PFSK-1 (cell line): ENCODE data around the gene PAPLN.

Experiments
- FOXP2 ChIP-seq: optimal IDR thresholded peaks from 2 replicates; pipeline ENCODE3; 2011; ENCODE audit warnings: borderline replicate concordance, control low read depth, inconsistent platforms; ENCODE audit not compliant: insufficient read depth; ENCODE audit errors: extremely low read length, extremely low read depth
- POLR2AphosphoS5 ChIP-seq: IDR thresholded peaks from 2 replicates; pipeline ENCODE4 v1.6.1; 2012; ENCODE audit warnings: low read depth, mild to moderate bottlenecking, control low read depth, low read length, moderate library complexity
- SIN3A ChIP-seq: IDR thresholded peaks from 2 replicates; pipeline ENCODE4 v1.6.1; 2012; ENCODE audit warnings: mild to moderate bottlenecking, low read length, moderate library complexity, borderline replicate concordance; ENCODE audit not compliant: insufficient read depth
- TAF1 ChIP-seq: IDR thresholded peaks from 2 replicates; pipeline ENCODE4 v1.6.1; 2012; ENCODE audit warnings: low read length, control low read depth, borderline replicate concordance; ENCODE audit not compliant: insufficient read depth
- TF ChIP-seq, protein P1 (sequence below), 2 experiments: IDR thresholded peaks; 2 replicates each; pipeline versions ENCODE4 v1.6.1 to v1.8.0; 2011 to 2012; ENCODE audit warnings: low read depth in 2 of 2, low read length in 2 of 2, control low read depth in 1 of 2, inconsistent platforms in 1 of 2, mild to moderate bottlenecking in 1 of 2, moderate library complexity in 1 of 2; ENCODE audit not compliant: insufficient read depth in 1 of 2

The PAPLN gene

DNA sequence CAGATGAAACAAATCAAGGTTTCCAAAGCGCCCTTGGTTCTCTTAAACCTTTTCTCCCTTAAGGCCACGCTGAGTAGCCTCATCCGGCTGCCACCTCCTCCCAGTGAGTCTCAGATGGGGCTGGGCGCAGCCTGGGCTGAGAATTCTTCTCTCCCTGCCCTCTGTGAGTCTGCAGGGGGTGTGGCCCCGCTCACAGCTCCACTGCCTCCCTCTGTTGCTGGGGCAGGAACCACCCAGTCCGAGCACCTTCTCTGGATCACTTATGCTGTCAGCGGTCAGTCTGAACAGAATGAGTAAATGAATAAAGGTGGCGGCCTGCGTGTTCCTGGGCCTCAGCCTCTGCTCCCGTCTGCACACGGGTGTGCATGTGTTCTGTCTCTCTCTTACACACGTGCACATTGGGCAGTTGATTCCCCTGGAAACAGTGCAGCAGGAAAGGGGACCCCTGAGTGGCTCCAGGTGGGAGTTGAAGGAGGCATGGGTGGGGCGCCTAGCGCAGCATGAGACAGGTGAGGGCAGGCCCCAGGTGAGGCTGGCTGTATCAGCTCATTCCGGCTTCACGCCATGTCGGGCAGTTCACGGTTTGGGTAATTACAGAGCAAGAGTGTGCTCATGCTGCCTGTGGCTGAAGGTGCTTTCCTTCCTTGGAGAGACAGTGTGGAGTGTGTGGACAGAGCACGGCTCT lies 4.3 kb downstream of the PAPLN start:
- no peak for TF ChIP-seq FOXP2
- TF ChIP-seq SIN3A: no peak
- TF ChIP-seq POLR2AphosphoS5: no peak
- TF ChIP-seq, protein P1, sequence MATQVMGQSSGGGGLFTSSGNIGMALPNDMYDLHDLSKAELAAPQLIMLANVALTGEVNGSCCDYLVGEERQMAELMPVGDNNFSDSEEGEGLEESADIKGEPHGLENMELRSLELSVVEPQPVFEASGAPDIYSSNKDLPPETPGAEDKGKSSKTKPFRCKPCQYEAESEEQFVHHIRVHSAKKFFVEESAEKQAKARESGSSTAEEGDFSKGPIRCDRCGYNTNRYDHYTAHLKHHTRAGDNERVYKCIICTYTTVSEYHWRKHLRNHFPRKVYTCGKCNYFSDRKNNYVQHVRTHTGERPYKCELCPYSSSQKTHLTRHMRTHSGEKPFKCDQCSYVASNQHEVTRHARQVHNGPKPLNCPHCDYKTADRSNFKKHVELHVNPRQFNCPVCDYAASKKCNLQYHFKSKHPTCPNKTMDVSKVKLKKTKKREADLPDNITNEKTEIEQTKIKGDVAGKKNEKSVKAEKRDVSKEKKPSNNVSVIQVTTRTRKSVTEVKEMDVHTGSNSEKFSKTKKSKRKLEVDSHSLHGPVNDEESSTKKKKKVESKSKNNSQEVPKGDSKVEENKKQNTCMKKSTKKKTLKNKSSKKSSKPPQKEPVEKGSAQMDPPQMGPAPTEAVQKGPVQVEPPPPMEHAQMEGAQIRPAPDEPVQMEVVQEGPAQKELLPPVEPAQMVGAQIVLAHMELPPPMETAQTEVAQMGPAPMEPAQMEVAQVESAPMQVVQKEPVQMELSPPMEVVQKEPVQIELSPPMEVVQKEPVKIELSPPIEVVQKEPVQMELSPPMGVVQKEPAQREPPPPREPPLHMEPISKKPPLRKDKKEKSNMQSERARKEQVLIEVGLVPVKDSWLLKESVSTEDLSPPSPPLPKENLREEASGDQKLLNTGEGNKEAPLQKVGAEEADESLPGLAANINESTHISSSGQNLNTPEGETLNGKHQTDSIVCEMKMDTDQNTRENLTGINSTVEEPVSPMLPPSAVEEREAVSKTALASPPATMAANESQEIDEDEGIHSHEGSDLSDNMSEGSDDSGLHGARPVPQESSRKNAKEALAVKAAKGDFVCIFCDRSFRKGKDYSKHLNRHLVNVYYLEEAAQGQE (IDR thresholded peaks at IDR 0.05; ENCODE audit: insufficient read depth in 1 of 2, low read depth in 2 of 2, low read length in 2 of 2): no peak
- TF ChIP-seq TAF1: no peak

DNA sequence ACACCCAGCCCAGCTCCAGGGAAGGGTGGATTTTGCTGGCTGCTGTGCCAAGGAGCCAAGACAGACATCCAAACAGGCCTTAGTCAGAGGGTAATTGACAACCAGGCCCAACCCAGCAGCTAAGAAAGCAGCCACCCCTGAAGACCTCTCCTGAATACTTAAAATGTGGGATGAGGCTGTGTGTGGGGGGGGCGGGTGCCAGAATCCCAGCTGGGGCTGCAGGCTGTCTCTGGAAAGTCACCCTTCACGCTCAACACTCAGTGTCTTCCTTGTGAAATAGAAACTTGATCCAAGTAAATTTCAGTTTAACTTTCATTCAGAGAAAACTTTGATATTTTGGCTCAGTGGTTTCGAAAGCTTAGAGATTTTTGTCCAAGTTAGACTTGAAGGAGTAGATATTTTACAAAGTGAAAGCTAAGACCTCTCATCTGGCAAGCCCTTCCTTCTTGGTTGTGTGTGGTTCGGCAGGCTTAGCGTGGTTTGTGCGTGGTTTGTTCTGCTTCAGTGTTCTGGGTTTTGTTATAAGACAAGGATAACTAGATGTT lies 5.1 kb downstream of the PAPLN start:
- TF ChIP-seq FOXP2 (no peak), POLR2AphosphoS5 (no peak), SIN3A (no peak), TAF1 (no peak)
- TF ChIP-seq, protein P1 (IDR thresholded peaks at IDR 0.05; ENCODE audit: insufficient read depth in 1 of 2, low read depth in 2 of 2, low read length in 2 of 2): no peak

DNA sequence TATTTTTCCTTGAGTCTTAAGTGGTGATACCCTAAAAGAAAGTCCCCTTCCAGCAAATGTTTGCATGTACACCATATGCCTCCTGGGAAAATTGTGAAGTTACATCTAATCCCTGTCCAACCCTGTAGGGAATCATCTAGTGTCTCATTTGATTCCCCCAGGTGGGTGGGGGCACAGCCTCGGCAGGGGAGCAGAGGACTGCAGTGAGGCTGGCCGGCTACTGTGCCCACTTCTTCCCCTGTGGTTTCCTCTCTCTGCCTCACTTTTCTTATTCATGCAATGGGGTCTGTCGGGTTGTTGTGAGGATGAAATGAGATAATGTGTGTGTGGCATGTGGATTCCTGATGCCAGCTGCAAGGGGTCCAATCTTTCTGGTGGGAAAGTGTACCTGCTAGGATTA lies 6.0 kb downstream of the PAPLN start:
- TF ChIP-seq TAF1 (no peak), FOXP2 (no peak), POLR2AphosphoS5 (no peak), SIN3A (no peak)
- TF ChIP-seq, protein P1 (IDR thresholded peaks at IDR 0.05; ENCODE audit: insufficient read depth in 1 of 2, low read depth in 2 of 2, low read length in 2 of 2): no peak

DNA sequence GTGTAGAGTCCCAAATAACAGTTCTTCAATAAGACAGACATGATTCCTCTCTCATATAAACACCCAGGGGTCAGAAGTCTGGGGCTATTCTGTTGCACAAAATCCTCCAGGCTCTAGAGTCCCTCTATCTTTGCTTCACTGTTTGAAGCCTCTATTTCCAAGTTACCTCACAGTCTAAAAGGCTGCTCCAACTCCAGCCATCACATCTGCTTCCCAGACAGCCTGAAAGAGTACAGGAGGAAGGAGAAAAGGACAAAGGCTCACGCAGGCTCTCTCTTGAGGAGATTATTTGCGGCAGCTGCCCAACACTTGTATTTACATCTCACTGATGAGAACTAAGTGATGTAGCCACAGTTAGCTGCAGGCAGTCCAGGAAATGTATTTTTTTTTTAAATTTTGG lies 6.4 kb downstream of the PAPLN start:
- TF ChIP-seq, protein P1 (IDR thresholded peaks at IDR 0.05; ENCODE audit: insufficient read depth in 1 of 2, low read depth in 2 of 2, low read length in 2 of 2): no peak
- TF ChIP-seq POLR2AphosphoS5 (no peak), TAF1 (no peak), FOXP2 (no peak), SIN3A (no peak)
